Measurements from ENCODE around the gene USP5.

Gene USP5

DNA sequence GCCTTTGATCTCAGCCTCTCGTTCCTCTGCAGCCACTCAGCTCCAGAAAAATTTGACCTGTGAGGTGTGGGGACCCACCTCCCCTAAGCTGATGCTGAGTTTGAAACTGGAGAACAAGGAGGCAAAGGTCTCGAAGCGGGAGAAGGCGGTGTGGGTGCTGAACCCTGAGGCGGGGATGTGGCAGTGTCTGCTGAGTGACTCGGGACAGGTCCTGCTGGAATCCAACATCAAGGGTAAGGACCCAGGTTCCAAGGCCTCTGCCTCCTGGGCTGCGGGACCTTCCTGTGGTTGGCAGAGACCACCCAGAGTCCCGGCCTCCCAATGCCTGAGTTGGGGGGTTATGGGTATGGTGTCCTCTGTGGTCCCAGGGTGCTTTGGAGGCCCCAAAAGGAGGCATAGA is 34.9 kb upstream of the USP5 start:
- ChIA-PET POLR2A (ENCODE audit: low non-redundant PET) (no interaction called here), CTCF (interaction anchor here (0.6 kb wide), 1 partner anchor 16 kb away, joined by 3 read pairs; no protein-coding TSS in a partner anchor)
- no peak overlapping the region for H3K27ac ChIP-seq
- TF ChIP-seq CTCF (conservative IDR thresholded peaks at IDR 0.05; ENCODE audit: low read depth): no peak
- DNase-seq (ENCODE audit: low spot score): no peak

DNA sequence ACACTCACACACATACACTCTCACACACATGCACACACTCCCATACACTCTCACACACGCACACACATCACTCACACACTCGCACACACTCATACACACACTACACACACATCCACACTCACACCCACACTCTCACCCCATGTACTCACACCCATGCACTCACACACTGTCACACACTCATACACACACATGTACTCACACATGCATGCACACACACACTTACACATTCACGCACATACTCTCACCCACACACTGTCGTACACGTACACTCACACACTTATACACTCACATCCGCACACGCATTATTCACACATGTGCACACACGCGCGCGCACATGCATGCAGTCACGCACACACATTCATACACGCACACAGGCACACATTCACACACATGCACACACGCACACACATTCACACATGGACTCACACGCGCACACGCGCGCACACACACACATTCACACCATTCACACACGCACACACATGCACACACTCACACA is 34.2 kb upstream of the USP5 start:
- no peak for TF ChIP-seq CTCF (conservative IDR thresholded peaks at IDR 0.05; ENCODE audit: low read depth)
- no peak overlapping the region for H3K27ac ChIP-seq
- ChIA-PET POLR2A (ENCODE audit: low non-redundant PET) (no interaction called here), CTCF (no interaction called here)
- no peak for DNase-seq (ENCODE audit: low spot score)

DNA sequence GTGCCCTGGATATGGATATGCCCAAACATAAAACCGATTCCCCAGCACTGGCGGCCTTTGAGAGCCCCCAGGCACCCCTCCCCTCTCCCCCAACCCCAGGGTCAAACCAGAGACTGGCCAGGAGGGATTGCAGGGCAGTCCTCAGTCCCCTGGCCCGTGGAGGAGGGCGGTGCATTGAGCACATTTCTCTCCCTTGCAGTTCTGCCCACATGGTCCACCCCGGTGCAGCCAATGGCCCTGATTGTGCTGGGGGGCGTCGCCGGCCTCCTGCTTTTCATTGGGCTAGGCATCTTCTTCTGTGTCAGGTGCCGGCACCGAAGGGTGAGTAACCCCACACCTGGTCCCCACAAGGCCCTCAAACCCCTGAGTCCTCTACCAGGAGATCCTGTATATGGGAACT is 33.7 kb upstream of the USP5 start:
- DNase-seq (ENCODE audit: low spot score): no peak
- ChIA-PET POLR2A (ENCODE audit: low non-redundant PET) (no interaction called here), CTCF (interaction anchor here (0.6 kb wide), 1 partner anchor 15 kb away, joined by 3 read pairs; no protein-coding TSS in a partner anchor)
- TF ChIP-seq CTCF (conservative IDR thresholded peaks at IDR 0.05; ENCODE audit: low read depth): no peak
- no peak overlapping the region for H3K27ac ChIP-seq

- no peak overlapping the region for H3K27ac ChIP-seq
- no peak for DNase-seq (ENCODE audit: low spot score)
- ChIA-PET CTCF (interaction anchor here (0.6 kb wide), 1 partner anchor 15 kb away, joined by 3 read pairs; no protein-coding TSS in a partner anchor), POLR2A (ENCODE audit: low non-redundant PET) (no interaction called here)
- no peak for TF ChIP-seq CTCF (conservative IDR thresholded peaks at IDR 0.05; ENCODE audit: low read depth)
Measured at GRCh38 chr12:6818645-6819044, 33.3 kb upstream of the USP5 start.

GRCh38 chr12:6819106-6820030 is 32.6 kb upstream of the USP5 start:
- no peak for TF ChIP-seq CTCF (conservative IDR thresholded peaks at IDR 0.05; ENCODE audit: low read depth)
- no peak for DNase-seq (ENCODE audit: low spot score)
- no peak overlapping the region for H3K27ac ChIP-seq
- ChIA-PET POLR2A (ENCODE audit: low non-redundant PET) (no interaction called here), CTCF (no interaction called here)

DNA sequence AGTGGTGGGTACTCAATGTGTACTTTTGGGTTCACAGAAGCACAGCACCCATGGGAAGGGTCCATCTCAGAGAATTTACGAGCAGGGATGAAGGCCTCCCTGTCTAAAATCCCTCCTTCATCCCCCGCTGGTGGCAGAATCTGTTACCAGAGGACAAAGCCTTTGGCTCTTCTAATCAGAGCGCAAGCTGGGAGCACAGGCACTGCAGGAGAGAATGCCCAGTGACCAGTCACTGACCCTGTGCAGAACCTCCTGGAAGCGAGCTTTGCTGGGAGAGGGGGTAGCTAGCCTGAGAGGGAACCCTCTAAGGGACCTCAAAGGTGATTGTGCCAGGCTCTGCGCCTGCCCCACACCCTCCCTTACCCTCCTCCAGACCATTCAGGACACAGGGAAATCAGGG is 31.8 kb upstream of the USP5 start:
- DNase-seq (ENCODE audit: low spot score): no peak
- ChIA-PET CTCF (no interaction called here), POLR2A (ENCODE audit: low non-redundant PET) (no interaction called here)
- TF ChIP-seq CTCF (conservative IDR thresholded peaks at IDR 0.05; ENCODE audit: low read depth): no peak
- no peak overlapping the region for H3K27ac ChIP-seq
